A673 (cell line): ENCODE data around the gene ADNP. TPM values are rescaled to one million over a fixed set of nuclear protein-coding genes. Genes with fewer than 3 reads are reported as not detected.

ENCODE experiments used
- BruUV-seq: library from RNA; stranded (reverse); fragments of 400-500 nt; replicated peaks from 2 replicates; lab custom pipeline; 2021; lab: Mats Ljungman, UMichigan
- CTCF ChIA-PET: fragments of 300-600 bp; sonication (Branson Sonifier 250); formaldehyde crosslinking; loops from one replicate; lab custom pipeline; 2022; ENCODE audit warnings: antibody characterized with exemption; lab: Charles Lee
- POLR2A ChIA-PET: fragments of 300-600 bp; sonication (Branson Sonifier 250); formaldehyde crosslinking; loops from one replicate; lab custom pipeline; 2022; ENCODE audit warnings: antibody characterized with exemption; ENCODE audit not compliant: low non-redundant PET; lab: Charles Lee
- DNase-seq: peaks from one replicate; pipeline ENCODE4 v3.0.0-alpha.2; 2015; ENCODE audit warnings: low spot score
- H3K27ac ChIP-seq: fragments of 200-600 bp; sonication (generic); 2 replicates; pipeline ENCODE4 v1.5.1; 2016; ENCODE audit warnings: mixed run types, low read depth, mild to moderate bottlenecking, mixed read lengths, antibody characterized with exemption, low read length; ENCODE audit not compliant: poor library complexity, severe bottlenecking
- H3K27me3 ChIP-seq: fragments of 200-600 bp; sonication (generic); replicated peaks from 2 replicates; pipeline ENCODE4 v1.6.1; 2017; ENCODE audit warnings: mixed run types, low read depth, mild to moderate bottlenecking, mixed read lengths, antibody characterized with exemption, low read length; ENCODE audit not compliant: insufficient read depth, poor library complexity
- H3K36me3 ChIP-seq: fragments of 200-600 bp; sonication (generic); 2 replicates; pipeline ENCODE4 v1.6.1; 2016; ENCODE audit warnings: mixed run types, mild to moderate bottlenecking, mixed read lengths, antibody characterized with exemption, low read length; ENCODE audit not compliant: insufficient read depth, poor library complexity, severe bottlenecking
- H3K4me1 ChIP-seq: fragments of 200-600 bp; sonication (generic); 2 replicates; pipeline ENCODE4 v1.6.1; 2017; ENCODE audit warnings: mixed run types, mild to moderate bottlenecking, mixed read lengths, antibody characterized with exemption, low read length; ENCODE audit not compliant: insufficient read depth, poor library complexity, severe bottlenecking
- H3K4me3 ChIP-seq: fragments of 200-600 bp; sonication (generic); 2 replicates; pipeline ENCODE4 v1.5.1; 2016; ENCODE audit warnings: low read depth, mixed run types, mild to moderate bottlenecking, mixed read lengths, low read length; ENCODE audit not compliant: poor library complexity, severe bottlenecking
- H3K9me3 ChIP-seq: fragments of 200-600 bp; sonication (generic); 2 replicates; pipeline ENCODE4 v1.6.1; 2016; ENCODE audit warnings: mixed run types, low read depth, mild to moderate bottlenecking, mixed read lengths, antibody characterized with exemption, low read length; ENCODE audit not compliant: poor library complexity, severe bottlenecking
- EZH2 ChIP-seq: fragments of 200-600 bp; sonication (generic); IDR thresholded peaks from 2 replicates; pipeline ENCODE4 v1.6.1; 2017; ENCODE audit warnings: borderline replicate concordance, low read depth, mild to moderate bottlenecking, mixed read lengths, antibody characterized with exemption, low read length; ENCODE audit not compliant: poor library complexity, severe bottlenecking
- intact Hi-C: fragments of 100-400 bp; cut with micrococcal nuclease; formaldehyde crosslinking; loops from one replicate; pipeline ENCODE4 v1.10.0; 2022; ENCODE audit not compliant: unreplicated experiment
- total RNA-seq: library from RNA; stranded (reverse); gene quantifications from 2 replicates; pipeline ENCODE4 v1.2.3, GENCODE V29; 2021
- TF ChIP-seq, protein P1 (sequence below): fragments of 300-800, 200-600 bp; sonication (generic); conservative IDR thresholded peaks from 2 replicates; pipeline ENCODE4 v1.5.1; 2017; ENCODE audit warnings: low read depth, mild to moderate bottlenecking, antibody characterized with exemption, low read length, moderate library complexity, mixed read lengths

Gene ADNP
- total RNA-seq, 1 experiment from 2014 or later = 108 TPM

DNA sequence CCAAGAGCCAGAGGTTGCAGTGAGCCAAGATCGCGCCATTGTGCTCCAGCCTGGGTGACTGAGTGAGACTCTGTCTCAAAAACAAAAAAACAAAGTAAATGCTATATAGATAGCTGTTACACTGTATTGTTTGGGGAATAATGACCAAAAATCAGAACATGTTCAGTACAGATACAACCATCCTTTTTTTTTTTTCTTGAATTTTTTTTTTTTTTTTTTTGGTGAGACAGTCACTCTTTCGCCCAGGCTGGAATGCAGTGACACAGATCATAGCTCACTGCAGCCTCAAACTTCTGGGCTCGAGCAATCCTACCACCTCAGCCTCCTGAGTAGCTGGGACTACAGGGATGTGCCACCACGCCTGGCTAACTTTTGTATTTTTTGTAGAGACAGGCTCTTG lies 72.7 kb downstream of the ADNP start:
- no peaks in the 10 kb centered on the region for H3K27me3 ChIP-seq
- intact Hi-C loops = no loop called here
- no peak overlapping the region for H3K27ac ChIP-seq
- H3K4me3 ChIP-seq = no peak overlapping the region
- H3K36me3 ChIP-seq = no peaks in the 10 kb centered on the region
- no peak for DNase-seq
- no peaks in the 10 kb centered on the region for H3K9me3 ChIP-seq
- no peaks in the 10 kb centered on the region for H3K4me1 ChIP-seq
- TF ChIP-seq EZH2 = no peak
- TF ChIP-seq, protein P1, sequence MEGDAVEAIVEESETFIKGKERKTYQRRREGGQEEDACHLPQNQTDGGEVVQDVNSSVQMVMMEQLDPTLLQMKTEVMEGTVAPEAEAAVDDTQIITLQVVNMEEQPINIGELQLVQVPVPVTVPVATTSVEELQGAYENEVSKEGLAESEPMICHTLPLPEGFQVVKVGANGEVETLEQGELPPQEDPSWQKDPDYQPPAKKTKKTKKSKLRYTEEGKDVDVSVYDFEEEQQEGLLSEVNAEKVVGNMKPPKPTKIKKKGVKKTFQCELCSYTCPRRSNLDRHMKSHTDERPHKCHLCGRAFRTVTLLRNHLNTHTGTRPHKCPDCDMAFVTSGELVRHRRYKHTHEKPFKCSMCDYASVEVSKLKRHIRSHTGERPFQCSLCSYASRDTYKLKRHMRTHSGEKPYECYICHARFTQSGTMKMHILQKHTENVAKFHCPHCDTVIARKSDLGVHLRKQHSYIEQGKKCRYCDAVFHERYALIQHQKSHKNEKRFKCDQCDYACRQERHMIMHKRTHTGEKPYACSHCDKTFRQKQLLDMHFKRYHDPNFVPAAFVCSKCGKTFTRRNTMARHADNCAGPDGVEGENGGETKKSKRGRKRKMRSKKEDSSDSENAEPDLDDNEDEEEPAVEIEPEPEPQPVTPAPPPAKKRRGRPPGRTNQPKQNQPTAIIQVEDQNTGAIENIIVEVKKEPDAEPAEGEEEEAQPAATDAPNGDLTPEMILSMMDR = no peak
- CTCF ChIA-PET = interaction anchor here (0.6 kb wide), 1 partner anchor 58 kb away, joined by 5 read pairs; no protein-coding TSS in a partner anchor
- POLR2A ChIA-PET = no interaction called here
- BruUV-seq = no TSS peak

DNA sequence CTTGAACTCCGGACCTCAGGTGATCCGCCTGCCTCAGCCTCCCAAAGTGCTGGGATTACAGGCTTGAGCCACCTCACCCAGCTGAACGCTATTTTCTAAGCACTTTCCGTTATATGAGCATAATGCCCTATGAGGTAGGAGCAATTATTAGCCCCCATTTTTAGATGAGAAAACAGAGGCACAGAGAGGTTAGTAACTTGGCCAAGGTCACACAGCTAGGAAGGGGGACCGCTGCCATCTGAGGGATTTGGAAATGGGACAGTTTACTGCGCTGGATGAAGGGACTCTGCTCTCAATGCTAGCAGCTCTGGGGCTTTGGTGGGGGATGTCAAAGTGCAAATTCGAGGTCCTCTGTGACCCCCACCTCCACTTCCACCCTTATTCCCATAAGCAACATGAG lies 73.9 kb downstream of the ADNP start:
- TF ChIP-seq, protein P1 = no peak
- TF ChIP-seq EZH2 = no peak
- Histone ChIP-seq H3K4me3 (no peak overlapping the region), H3K4me1 (no peaks in the 10 kb centered on the region), H3K27me3 (no peaks in the 10 kb centered on the region), H3K27ac (no peak overlapping the region), H3K36me3 (no peaks in the 10 kb centered on the region), H3K9me3 (no peaks in the 10 kb centered on the region)
- POLR2A ChIA-PET = no interaction called here
- CTCF ChIA-PET = no interaction called here
- DNase-seq = no peak
- no TSS peak for BruUV-seq
- intact Hi-C loops = no loop called here

DNA sequence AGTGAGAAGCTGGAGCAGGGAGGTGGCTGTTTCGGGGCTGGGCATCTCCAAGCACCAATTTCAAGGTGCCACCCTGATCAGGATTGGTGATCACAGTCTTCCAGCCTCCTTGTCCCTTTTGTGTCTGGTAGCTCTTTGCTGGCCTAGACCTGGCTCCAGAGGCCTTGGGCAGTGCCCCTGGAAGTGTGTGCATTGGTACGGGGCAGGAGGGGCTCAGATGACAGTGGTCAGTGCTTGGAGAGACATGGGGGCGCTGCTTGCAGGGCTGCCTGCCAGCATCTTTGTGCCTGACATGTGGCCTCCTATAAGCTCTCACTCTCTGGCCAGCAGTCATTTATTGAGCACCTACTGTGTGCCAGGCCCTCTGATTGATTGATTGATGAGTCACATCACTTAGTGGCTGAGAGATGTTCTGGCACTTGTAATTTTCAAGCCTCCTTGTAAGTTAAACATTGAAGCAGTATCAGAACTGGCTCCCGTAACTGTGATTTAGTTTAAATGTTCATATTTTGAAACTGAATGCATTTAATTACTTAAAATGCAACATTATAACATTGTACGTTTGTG lies 74.7 kb downstream of the ADNP start:
- intact Hi-C loops = no loop called here
- TF ChIP-seq, protein P1 = no peak
- POLR2A ChIA-PET = no interaction called here
- H3K27ac ChIP-seq = no peak overlapping the region
- no peak overlapping the region for H3K4me3 ChIP-seq
- BruUV-seq = no TSS peak
- CTCF ChIA-PET = no interaction called here
- H3K9me3 ChIP-seq = no peaks in the 10 kb centered on the region
- no peak for DNase-seq
- no peaks in the 10 kb centered on the region for H3K4me1 ChIP-seq
- no peaks in the 10 kb centered on the region for H3K36me3 ChIP-seq
- H3K27me3 ChIP-seq = no peaks in the 10 kb centered on the region
